ENCODE measurements around the gene UGT1A4.

The UGT1A4 gene

DNA sequence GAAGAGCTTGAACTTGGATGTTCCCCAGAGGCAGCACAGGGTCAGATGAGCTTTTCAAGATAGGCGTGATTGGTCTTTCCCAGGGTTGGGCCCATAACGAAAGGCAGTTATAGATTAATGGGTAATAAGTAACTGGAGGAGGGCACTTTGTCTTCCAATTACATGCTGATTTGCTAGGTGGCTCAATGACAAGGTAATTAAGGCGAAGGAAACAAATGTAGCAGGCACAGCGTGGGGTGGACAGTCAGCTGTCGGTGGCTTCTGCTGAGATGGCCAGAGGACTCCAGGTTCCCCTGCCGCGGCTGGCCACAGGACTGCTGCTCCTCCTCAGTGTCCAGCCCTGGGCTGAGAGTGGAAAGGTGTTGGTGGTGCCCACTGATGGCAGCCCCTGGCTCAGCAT is at the start of gene UGT1A4:
Gene UGT1A4, plus strand, starts transcription at position 185 of the 400 bp plus-strand sequence. Its CDS starts 85 bp downstream, at position 270.
- DNase-seq = no peak

DNA sequence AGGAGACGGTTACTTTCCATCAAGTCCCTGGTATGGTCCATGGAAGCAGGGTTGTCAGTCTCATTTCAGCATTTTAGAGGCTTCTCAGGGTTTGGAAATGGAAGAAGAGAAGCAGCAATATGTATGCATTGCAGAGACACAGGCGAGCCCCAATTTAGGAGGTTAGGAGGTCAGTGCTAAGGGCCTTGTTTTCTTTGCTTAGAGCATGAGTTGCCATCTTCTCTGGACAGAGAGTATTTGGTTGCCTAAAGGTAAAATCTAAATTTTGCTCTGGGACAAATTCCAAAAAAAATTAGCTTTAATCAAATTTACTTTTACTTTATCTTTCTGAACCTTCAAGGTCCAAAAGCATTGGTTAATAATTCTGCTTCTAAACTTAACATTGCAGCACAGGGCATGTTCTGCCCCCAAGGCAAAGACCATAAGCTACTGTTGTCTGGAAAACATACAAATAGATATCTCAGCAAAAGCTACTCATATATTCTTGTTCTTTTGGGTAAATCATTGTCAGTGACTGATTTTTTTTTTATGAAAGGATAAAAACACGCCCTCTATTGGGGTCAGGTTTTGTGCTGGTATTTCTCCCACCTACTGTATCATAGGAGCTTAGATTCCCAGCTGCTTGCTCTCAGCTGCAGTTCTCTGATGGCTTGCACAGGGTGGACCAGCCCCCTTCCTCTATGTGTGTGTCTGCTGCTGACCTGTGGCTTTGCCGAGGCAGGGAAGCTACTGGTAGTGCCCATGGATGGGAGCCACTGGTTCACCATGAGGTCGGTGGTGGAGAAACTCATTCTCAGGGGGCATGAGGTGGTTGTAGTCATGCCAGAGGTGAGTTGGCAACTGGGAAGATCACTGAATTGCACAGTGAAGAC is 47.0 kb upstream of the UGT1A4 start, which contains the start of gene UGT1A9:
Gene UGT1A9, plus strand, starts transcription at position 609 of the 872 bp plus-strand sequence. Its CDS starts 37 bp downstream, at position 646.
- no peak for DNase-seq

DNA sequence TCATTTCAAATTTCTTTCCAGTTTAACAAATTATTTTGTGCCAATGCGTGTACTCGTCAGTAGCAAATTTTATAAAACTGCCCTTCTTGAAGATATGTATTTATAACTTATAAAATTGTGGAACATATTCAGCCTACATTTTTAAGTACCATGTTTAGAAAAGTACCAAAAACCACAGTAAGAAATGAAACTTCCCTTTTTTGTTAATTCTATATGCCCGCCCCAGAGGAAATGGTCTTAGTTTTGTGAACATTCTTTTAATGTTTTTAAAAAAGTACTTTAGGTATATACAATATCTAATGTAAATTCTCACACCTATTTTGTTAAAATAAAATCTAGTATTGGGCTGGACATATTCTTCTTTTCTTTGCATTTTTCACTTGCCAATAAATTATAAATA is 45.6 kb upstream of the UGT1A4 start:
- DNase-seq = no peak

DNA sequence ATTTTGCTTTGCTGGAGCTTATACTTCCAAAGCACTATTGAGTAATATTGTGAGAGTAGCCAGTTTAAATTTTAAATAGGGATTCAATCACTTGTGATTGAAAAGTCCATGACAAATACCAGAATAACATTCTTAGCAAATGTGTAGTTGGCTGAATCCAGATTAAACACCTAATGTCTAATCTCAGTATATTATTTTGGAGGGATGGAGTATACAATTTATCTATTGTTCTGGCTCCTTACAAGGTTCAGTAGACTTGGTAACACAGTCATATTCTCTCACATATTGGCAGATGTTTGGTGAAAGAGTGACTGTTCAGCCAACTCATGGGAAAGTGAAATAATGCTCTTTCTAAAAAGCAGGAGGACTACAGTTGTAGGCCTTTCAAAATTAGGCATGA is 44.6 kb upstream of the UGT1A4 start:
- no peak for DNase-seq

DNA sequence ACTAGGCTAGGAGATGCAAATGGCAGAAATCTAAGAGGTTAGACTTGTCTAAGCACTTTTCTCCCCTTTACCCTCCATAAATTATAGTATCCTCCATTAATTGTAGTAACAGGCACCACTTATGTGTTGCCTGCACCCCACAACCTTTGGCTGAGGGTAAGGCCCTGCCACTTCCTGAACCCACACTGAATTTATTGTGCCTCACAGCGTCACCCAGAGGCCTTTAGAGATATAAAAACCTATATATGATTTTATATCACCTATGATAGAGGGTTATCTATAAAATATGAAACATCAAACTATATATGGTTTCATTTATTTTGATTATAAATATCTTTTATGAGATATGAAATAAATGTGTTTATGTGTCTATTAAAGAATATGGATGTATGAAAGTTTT is 44.2 kb upstream of the UGT1A4 start:
- DNase-seq = no peak

DNA sequence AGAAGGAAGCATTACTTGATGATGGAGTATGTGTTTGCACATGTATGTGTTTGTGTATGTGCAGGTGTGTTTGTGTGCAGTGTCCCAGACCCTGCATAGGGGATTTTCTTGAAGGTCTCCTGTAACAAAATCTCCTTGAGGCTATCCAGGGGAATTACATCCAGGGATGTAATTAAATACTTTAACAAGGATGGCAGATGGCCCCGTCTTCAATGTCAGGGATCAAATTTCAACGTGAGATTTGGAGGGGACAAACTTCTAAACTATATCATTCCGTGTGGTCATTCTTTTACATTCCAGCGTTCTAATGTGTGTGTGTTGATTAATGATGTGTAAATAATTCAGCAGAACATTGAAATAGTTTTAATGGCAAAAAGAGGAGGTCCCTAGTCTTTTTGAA is 43.5 kb upstream of the UGT1A4 start:
- peak; percentile 31 for DNase-seq

DNA sequence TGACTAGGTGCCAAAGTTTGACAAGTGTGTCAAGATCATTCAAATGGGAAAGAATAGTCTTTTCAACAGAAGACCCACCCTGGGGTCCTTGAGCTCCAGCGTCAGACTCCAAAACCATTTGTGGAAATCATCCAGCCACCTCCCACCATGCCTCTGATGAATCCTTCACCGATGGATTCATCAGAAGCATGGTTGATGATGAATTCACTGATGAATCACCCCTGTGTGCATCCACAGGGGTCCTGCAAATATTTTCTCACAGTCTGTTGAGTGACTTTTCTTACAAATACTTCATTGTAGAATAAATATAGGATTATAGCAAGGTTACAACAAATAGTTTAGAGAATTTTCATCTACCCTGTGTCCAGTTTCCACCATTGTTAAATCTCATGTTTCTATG is 42.5 kb upstream of the UGT1A4 start:
- DNase-seq = no peak

DNA sequence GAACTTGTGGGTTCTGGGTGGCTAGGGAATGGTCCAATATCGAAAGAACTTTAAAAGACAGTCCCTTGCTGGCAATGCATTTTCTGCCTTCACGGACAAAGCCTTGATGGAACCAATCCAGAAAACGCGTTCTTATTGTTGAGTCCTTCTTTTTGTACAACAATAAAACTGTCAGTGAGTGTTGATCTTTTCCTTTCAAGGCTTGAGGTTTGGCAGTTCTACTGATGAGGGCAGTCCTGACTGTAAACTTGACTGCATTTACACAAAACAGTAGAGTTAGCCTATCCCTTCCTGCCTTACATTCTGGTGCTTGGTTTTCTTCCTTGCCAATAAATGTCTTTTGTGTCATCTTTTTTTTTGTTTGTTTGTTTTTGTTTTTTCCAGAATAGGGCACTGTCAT is 39.3 kb upstream of the UGT1A4 start:
- no peak for DNase-seq

DNA sequence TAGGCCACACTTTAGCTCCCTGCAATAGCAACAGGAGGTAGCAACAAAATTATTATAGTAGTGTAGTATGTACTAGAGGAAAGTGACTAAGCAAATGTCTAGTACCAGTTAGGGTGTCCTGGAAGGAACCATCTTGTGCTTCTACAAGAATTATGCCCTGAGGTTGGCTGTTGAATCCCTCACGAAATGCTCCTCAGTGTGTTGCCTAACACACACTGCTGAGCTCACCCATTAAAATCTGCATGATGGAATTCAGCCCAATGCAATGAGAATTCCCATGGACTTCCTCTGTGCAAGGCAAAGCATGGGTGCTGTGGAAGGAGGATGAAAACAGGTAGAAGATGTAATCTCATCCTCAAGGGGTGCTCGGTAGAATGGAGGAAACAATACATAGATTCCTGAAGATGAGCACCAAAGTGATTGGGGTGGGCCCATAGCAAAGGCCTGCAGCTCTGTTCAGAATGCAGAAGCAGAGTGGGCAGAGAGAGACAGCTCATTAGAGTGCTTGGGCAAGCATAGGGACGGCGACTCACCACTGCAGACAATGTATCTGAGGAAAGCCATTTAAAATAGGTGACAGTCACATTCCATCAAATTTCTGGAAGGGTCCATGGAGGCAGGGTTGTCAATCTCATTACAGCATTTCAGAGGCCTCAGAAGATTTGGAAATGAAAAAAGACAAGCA is 38.0 kb upstream of the UGT1A4 start:
- no peak for DNase-seq

DNA sequence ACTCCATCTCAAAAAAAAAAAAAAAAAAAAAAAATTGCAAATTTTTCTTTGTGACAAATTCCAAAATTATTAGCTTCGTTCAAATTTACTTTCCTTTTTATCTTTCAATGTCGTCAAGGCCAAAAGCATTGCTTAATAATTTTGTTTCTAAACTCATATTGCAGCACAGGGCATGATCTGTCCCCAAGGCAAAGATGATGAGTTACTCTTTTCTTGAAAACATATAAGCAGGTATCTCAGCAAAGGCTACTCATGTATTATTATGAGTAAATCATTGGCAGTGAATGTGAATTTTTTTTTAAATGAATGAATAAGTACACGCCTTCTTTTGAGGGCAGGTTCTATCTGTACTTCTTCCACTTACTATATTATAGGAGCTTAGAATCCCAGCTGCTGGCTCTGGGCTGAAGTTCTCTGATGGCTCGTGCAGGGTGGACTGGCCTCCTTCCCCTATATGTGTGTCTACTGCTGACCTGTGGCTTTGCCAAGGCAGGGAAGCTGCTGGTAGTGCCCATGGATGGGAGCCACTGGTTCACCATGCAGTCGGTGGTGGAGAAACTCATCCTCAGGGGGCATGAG is 36.9 kb upstream of the UGT1A4 start, which contains the start of gene UGT1A7:
Gene UGT1A7, plus strand, starts transcription at position 381 of the 579 bp plus-strand sequence. Its CDS starts 37 bp downstream, at position 418.
- DNase-seq = no peak

DNA sequence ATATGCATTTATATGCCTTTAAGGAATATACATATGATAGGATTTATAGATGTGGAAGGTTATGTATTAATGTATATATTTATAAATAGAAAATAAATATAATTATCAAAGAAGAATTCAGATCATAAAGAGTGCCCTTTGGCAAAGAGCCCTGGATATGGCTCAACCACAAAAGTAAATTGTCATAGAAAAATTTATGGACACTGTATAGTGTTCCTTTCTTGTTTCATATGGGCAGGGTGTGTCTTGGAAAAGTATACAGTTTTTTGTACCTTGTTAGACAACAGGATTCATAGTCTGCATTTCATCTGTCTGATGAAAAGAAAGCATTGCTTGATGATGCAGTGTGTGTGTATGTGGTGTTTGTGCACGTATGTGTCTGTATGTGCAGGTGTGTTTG is 33.9 kb upstream of the UGT1A4 start:
- no peak for DNase-seq

DNA sequence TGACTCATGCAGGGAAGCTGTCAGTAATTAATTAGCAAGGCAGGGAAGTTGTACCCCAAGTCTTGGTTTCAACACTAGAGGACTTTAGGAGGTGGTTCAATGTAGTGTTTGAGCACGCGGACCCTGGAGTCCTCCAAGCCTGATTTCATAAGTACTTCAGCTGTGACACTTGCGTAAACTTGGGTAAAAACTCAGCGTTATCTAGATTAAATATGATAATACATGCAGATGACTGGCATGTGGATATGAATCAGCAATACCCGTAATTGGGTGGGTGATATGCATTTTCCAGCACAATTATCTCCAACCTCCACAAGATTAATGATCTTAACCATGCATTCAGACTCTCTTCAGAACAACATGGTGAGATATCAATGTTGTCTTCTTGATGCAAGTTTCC is 31.6 kb upstream of the UGT1A4 start:
- no peak for DNase-seq

DNA sequence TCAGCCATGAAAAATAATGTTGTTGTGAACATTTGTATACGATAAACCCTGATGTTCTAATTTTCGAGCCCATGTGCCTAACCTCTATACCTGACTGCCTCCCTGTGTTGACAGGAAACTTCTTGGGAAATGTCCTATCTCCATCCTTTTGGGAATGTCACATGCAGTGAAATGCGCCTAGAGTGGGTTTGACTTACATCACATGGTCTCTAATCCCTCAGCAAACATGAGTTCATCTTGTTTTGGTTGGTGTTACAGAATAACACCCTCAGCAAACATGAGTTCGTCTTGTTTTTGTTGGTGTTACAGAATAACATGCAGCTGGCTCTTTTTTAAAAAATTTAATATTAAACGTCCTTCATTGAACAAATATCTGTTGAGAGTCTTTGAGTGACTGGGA is 30.2 kb upstream of the UGT1A4 start:
- DNase-seq = no peak

DNA sequence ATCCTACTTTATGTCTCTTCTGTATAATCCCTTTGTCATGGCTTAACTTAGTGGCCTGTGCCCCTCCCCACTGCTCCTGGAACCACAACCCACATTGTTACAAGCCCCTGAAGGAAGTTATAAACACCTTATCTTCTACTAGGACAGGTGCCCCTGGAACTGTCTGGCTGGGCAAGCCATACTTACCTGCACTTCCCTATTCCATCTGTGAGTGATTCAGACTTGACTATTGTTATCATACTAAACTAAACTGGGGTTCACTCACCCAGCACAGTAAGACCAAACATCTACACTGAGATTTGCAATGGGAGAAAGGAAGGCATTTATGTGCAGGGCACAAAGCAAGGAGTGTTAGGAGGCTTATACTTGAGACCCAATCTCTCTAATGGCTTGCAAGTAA is 29.5 kb upstream of the UGT1A4 start:
- no peak for DNase-seq

DNA sequence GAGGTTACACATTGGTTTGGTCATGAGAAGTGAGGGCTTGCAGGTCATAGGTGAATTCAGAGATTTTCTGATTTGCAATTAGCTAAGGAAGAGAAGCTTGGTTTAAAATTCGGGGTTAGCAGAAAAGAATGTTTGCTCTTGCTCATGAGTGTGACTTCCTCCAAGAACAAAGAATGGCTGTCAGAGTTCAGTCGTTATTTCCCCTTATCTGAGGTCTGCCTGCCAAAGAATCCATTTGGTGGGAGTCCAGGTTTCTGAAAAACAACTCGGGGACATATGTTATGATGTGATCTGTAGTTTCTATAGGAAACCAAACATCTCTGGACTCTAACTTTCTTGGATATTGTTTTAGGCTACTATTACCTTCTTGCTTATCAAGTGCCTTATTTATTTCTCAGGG is 29.0 kb upstream of the UGT1A4 start:
- DNase-seq = no peak

DNA sequence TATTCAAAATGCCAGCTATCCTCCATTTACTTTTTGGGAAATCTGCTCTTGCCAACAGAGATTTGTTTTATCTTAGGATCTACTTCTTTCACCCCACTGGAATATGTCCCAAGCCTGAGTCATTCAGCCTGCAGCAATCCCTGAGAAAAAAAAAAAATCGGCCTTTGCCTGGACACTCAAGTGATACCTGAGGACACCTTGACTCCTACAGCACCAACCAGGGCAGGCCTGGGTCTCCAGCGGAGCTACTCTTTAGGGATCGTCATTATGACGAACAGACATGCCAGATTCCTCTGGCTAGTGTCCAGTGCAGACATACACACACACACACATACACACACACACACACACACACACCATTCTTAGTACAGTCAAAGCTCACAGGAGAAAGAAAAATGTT is 28.1 kb upstream of the UGT1A4 start:
- DNase-seq = no peak

DNA sequence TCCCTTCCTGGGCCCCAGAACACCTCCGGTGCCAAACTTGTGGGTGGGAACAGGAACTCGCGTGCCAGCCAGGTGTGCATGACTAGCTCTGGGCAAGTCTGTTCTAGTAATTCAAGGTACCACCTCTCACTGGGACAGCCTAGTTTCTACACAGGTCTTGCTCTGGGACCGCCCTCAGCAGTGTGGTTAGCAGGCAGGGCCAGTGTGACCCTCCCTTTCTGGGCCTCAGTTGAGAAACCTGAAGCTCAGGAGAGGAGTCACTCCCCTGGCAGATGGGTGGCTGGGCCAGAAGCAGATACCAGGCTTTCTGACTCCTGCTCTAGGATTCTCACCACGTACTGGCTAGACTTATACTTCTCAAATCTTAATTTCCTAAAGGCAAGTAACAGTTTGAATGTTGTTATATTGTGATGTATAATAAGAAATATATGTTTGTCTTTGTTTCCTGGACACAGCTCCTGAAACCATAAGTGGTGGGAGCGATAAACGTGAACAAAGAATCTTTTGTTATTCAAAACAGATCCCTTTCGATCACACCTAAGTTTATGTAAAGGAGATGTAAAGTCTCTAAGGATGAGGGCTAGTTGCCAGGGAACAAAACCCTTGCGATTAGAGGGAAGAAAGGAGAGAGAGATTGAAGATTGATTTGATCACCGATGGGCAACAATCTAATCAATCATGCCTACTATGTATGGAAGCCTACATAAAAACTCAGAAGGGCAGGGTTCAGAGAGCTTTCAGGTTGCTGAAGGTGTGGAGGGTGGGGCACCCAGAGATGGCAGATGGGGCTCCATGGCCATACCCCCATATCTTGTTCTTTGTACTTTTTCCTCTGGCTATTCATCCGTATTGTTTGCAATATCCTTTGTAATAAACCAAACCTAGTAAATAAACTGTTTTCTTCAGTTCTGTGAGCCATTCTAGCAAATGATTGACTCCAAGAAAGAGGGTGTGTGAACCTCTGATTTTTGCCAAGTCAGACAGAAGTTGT is 26.8 kb upstream of the UGT1A4 start:
- no peak for DNase-seq

DNA sequence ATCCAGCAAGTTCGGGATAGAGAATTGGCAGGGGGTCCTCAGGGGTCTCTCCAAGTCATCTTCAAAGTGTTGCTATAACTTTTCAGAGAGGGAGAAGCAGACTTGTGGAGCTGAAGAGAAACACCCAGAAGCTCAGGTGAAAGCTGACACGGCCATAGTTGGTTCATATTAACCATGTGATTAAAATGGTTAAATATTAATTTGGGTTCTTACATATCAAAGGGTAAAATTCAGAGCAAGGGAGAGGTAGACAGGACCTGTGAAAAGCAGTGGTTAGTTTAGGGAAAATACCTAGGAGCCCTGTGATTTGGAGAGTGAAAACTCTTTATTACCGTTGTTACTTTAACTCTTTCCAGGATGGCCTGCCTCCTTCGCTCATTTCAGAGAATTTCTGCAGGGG is 25.9 kb upstream of the UGT1A4 start, which contains the start of gene UGT1A6:
Gene UGT1A6, plus strand, starts transcription at position 243 of the 400 bp plus-strand sequence. Its CDS starts 115 bp downstream, at position 358.
- DNase-seq = no peak

DNA sequence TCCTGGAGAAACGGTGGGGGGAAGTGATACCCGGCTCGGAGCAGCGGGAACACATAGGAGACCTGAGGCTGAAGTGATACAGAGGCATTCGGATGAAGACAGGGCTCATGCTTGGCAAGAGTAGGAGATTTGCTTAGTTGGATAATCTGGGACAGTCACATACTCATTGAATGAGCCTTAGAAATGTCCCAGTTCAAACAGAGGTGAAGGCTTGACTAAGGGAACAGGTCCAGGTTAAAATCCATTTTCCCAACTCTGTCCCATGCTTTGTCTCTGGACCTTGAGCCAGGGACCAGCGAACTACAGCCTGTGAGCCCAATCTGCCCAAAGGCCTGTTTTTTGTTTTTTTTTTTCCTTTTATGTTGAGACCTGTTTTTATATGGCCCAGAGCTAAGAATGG is 24.6 kb upstream of the UGT1A4 start:
- DNase-seq = no peak

DNA sequence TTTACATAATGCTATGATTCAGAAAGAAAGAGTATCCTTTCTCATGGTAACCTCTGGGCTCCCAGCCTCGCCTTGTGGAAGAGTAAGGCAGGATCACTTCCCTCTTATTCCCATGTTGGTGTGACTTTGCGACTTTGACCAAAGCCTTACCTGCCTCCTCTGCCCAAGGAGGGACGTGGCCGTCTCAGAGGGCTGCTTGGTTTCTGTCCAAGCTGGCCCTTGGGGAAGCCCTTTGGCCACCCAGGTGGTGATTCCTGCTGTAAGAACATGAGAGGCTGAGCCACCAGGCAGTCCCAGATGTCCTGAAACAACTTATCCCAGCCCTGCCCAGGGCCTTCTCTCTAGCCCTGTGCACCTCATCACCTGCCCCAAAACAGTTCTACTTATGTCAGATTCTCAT is 19.8 kb upstream of the UGT1A4 start:
- no peak for DNase-seq

DNA sequence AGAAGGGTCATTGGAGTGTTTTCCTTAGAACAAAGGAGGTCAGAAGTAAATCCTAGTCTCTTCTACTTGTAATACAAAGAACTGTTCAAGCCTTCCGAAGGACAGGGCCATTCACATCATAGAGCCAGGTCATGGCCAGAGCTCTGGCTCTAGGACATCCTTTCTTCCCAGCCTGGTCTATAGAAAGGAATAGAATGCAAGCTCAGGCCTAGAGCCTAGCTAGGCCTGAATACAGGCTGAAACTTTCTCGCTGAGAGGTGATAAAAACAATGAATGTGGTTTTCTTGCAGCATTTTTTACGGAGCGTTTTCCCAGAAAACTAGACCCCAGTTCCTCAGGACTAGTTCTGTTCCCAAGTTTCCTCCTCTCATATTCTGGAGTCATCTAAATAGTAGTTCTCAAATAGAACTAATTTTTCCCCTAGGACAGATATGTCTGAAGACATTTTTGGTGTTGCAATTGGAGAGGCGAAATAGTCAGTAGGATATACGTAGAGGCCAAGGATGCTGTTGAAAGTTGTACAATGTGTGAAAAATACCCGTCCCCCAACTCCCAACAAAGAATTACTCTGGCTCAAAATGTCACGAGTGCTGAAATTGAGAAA is 19.0 kb upstream of the UGT1A4 start:
- DNase-seq = no peak
